WTC11 (cell line): ENCODE data around the gene GNPTG. TPM values are rescaled to one million over a fixed set of nuclear protein-coding genes. Genes with fewer than 3 reads are reported as not detected.

Experiments
- ATAC-seq: fragments of 200-7000 bp; cut with Tn5 transposase; 2 replicates; pipeline ENCODE4 v1.10.0; 2021; ENCODE audit warnings: mild to moderate bottlenecking, moderate library complexity
- CTCF ChIA-PET: fragments of 300-600 bp; sonication (Branson Sonifier 250); formaldehyde crosslinking; loops from one replicate; lab custom pipeline; 2021; ENCODE audit warnings: antibody characterized with exemption; lab: Charles Lee
- POLR2A ChIA-PET: fragments of 350-600 bp; sonication (Branson Sonifier 250); formaldehyde crosslinking; loops from one replicate; lab custom pipeline; 2021; ENCODE audit warnings: antibody characterized with exemption; lab: Charles Lee
- DNase-seq: peaks from one replicate; pipeline ENCODE4 v3.0.0; 2021; ENCODE audit warnings: low spot score
- H3K27ac Mint-ChIP-seq: 2 replicates; pipeline ENCODE4 v1.8.0; 2021; ENCODE audit warnings: mixed read lengths
- H3K27me3 Mint-ChIP-seq: 2 replicates; pipeline ENCODE4 v1.8.0; 2021; ENCODE audit warnings: low read depth, mild to moderate bottlenecking, moderate library complexity, mixed read lengths
- H3K36me3 Mint-ChIP-seq: 2 replicates; pipeline ENCODE4 v1.8.0; 2021; ENCODE audit warnings: mixed read lengths
- H3K4me1 Mint-ChIP-seq: 2 replicates; pipeline ENCODE4 v1.8.0; 2022; ENCODE audit warnings: mixed read lengths
- H3K4me3 Mint-ChIP-seq: 2 replicates; pipeline ENCODE4 v1.8.0; 2021; ENCODE audit warnings: mild to moderate bottlenecking, moderate library complexity, mixed read lengths
- H3K9me3 Mint-ChIP-seq: 2 replicates; pipeline ENCODE4 v1.8.0; 2021; ENCODE audit warnings: mixed read lengths
- AFF4 ChIP-seq: sonication (generic); formaldehyde crosslinking; IDR thresholded peaks from 2 replicates; pipeline ENCODE4 v1.8.1; 2023; ENCODE audit warnings: mild to moderate bottlenecking, missing genetic modification reagents, borderline replicate concordance
- ATF6 ChIP-seq: sonication (generic); formaldehyde crosslinking; IDR thresholded peaks from 2 replicates; pipeline ENCODE4 v1.8.1; 2023; ENCODE audit warnings: mild to moderate bottlenecking, missing genetic modification reagents
- CREB1 ChIP-seq: sonication (generic); formaldehyde crosslinking; IDR thresholded peaks from 2 replicates; pipeline ENCODE4 v1.8.0; 2023; ENCODE audit warnings: mild to moderate bottlenecking, missing genetic modification reagents
- CREM ChIP-seq: sonication (generic); formaldehyde crosslinking; IDR thresholded peaks from 2 replicates; pipeline ENCODE4 v1.8.1; 2022; ENCODE audit warnings: mild to moderate bottlenecking, missing genetic modification reagents, moderate library complexity
- ESRRA ChIP-seq: sonication (generic); formaldehyde crosslinking; IDR thresholded peaks from 2 replicates; pipeline ENCODE4 v1.8.1; 2022; ENCODE audit warnings: mild to moderate bottlenecking, missing genetic modification reagents, borderline replicate concordance
- MYBL2 ChIP-seq: sonication (generic); formaldehyde crosslinking; IDR thresholded peaks from 2 replicates; pipeline ENCODE4 v1.8.1; 2023; ENCODE audit warnings: mild to moderate bottlenecking, moderate library complexity, missing genetic modification reagents
- NFYB ChIP-seq: sonication (generic); formaldehyde crosslinking; conservative IDR thresholded peaks from 2 replicates; pipeline ENCODE4 v1.8.0; 2022; ENCODE audit warnings: low read depth, missing genetic modification reagents
- PRRX2 ChIP-seq: fragments of 250-450 bp; sonication (Bioruptor Pico); IDR thresholded peaks from 2 replicates; pipeline ENCODE4 v1.8.0; 2021; ENCODE audit warnings: mild to moderate bottlenecking
- RORB ChIP-seq: fragments of 250-450 bp; sonication (Bioruptor Pico); IDR thresholded peaks from 2 replicates; pipeline ENCODE4 v1.9.0; 2021; ENCODE audit warnings: mild to moderate bottlenecking
- SMAD4 ChIP-seq: sonication (generic); formaldehyde crosslinking; IDR thresholded peaks from 2 replicates; pipeline ENCODE4 v1.8.0; 2022; ENCODE audit warnings: mild to moderate bottlenecking, missing genetic modification reagents
- SP1 ChIP-seq: sonication (generic); formaldehyde crosslinking; conservative IDR thresholded peaks from 2 replicates; pipeline ENCODE4 v1.8.1; 2022; ENCODE audit warnings: missing genetic modification reagents
- TCF7 ChIP-seq: sonication (generic); formaldehyde crosslinking; IDR thresholded peaks from 2 replicates; pipeline ENCODE4 v1.8.0; 2022; ENCODE audit warnings: mild to moderate bottlenecking, low read depth, missing genetic modification reagents, moderate library complexity
- USF1 ChIP-seq: sonication (generic); formaldehyde crosslinking; IDR thresholded peaks from 2 replicates; pipeline ENCODE4 v1.8.0; 2022; ENCODE audit warnings: mild to moderate bottlenecking, missing genetic modification reagents
- ZNF281 ChIP-seq: sonication (generic); formaldehyde crosslinking; IDR thresholded peaks from 2 replicates; pipeline ENCODE4 v1.8.0; 2023; ENCODE audit warnings: mild to moderate bottlenecking, missing genetic modification reagents
- ZSCAN18 ChIP-seq: fragments of 250-450 bp; sonication (Bioruptor Pico); IDR thresholded peaks from 2 replicates; pipeline ENCODE4 v2.1.2; 2022; ENCODE audit warnings: mild to moderate bottlenecking, moderate library complexity
- total RNA-seq: library from RNA; stranded (reverse); gene quantifications from 3 replicates; pipeline ENCODE4 v1.2.3, GENCODE V29; 2021
- TF ChIP-seq, protein P1 (sequence below): fragments of 250-450 bp; sonication (Bioruptor Pico); IDR thresholded peaks from 2 replicates; pipeline ENCODE4 v1.8.0; 2021; ENCODE audit warnings: mild to moderate bottlenecking
- TF ChIP-seq, protein P2 (sequence below): fragments of 250-450 bp; sonication (Bioruptor Pico); conservative IDR thresholded peaks from 2 replicates; pipeline ENCODE4 v1.9.0; 2021; ENCODE audit warnings: mild to moderate bottlenecking

GNPTG gene
- total RNA-seq, 1 experiment from 2014 or later, result 35.9 TPM

GRCh38 chr16:1383556-1383955 is 31.8 kb downstream of the GNPTG start:
- Mint-ChIP-seq H3K36me3 (no peaks in the 10 kb centered on the region), H3K27me3 (no peaks in the 10 kb centered on the region), H3K27ac (no peak overlapping the region), H3K9me3 (no peaks in the 10 kb centered on the region), H3K4me3 (no peak overlapping the region), H3K4me1 (peaks cover 8% of the 10 kb centered on the region)
- POLR2A ChIA-PET, result no interaction called here
- no peak for DNase-seq
- CTCF ChIA-PET, result interaction anchor here (1.0 kb wide), 1 partner anchor 20 kb away, joined by 3 read pairs; no protein-coding TSS in a partner anchor
- ATAC-seq, result no peak
- no peak for TF ChIP-seq ZNF281 (CRISPR knock-in tag)
- no peak for TF ChIP-seq CREM
- no peak for TF ChIP-seq SP1 (CRISPR knock-in tag)
- TF ChIP-seq NFYB (CRISPR knock-in tag), result no peak
- TF ChIP-seq USF1 (CRISPR knock-in tag), result no peak
- no peak for TF ChIP-seq AFF4
- TF ChIP-seq SMAD4 (CRISPR knock-in tag), result no peak
- no peak for TF ChIP-seq CREB1
- no peak for TF ChIP-seq ESRRA (CRISPR knock-in tag)
- no peak for TF ChIP-seq RORB (CRISPR knock-in tag)
- TF ChIP-seq, protein P1, sequence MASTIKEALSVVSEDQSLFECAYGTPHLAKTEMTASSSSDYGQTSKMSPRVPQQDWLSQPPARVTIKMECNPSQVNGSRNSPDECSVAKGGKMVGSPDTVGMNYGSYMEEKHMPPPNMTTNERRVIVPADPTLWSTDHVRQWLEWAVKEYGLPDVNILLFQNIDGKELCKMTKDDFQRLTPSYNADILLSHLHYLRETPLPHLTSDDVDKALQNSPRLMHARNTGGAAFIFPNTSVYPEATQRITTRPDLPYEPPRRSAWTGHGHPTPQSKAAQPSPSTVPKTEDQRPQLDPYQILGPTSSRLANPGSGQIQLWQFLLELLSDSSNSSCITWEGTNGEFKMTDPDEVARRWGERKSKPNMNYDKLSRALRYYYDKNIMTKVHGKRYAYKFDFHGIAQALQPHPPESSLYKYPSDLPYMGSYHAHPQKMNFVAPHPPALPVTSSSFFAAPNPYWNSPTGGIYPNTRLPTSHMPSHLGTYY (CRISPR knock-in tag), result no peak

DNA sequence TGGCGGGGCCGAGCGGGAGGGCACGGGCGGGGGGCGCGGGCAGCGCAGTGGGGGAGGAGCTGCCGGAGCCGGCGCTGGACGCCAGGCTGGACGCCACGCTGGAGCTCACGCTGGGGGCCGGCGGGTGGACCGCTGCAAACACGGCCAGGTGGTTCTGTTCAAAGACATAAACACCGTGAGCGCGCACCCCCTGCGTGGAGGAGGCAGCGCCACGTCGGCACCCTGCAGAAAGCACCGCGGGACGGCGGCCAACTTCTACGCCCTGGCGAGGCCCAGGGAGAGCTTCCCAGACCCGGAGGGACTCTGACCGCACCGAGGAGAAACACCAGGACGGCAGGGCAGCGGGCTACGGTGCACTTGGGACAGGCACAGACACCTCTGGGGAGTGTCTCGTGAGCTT is 33.5 kb downstream of the GNPTG start:
- Mint-ChIP-seq H3K27ac (no peak overlapping the region), H3K36me3 (no peaks in the 10 kb centered on the region; the same call in 1 of the 2 replicates), H3K9me3 (no peaks in the 10 kb centered on the region), H3K4me1 (peaks cover under 1% of the 10 kb centered on the region), H3K27me3 (no peaks in the 10 kb centered on the region), H3K4me3 (no peak overlapping the region)
- CTCF ChIA-PET, result no interaction called here
- ATAC-seq, result no peak
- TF ChIP-seq, protein P2, sequence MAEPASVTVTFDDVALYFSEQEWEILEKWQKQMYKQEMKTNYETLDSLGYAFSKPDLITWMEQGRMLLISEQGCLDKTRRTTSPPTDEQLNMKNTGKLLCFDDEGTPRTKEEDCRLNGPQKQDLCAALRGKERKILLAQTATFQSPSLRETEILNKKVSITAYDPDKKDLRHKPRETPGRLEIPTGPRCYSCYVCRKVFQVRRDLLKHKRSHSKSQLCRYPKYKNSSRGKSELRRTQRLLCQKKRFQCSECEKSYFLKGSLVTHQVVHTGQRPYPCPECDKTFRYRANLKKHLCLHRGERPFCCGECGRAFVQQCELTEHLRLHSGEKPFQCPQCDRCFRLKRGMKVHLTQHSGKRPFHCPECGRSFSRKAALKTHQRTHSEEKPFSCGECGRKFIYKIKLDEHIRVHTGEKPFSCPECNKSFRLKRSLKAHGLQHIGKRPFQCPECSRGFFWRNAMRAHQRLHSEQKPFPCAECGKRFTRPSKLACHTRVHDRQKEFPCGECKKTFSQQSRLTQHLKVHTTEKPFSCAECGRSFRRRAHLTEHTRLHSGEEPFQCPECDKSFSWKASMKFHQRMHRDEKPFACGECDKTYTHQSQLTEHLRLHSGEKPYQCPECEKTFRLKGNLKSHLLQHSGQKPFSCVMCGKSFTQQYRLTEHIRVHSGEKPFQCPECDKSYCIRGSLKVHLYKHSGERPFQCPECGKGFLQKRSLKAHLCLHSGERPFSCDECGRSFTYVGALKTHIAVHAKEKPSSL, result no peak
- TF ChIP-seq ZSCAN18, result no peak
- no peak for TF ChIP-seq TCF7 (CRISPR knock-in tag)
- TF ChIP-seq ATF6 (CRISPR knock-in tag), result no peak
- no peak for TF ChIP-seq MYBL2 (CRISPR knock-in tag)
- no peak for TF ChIP-seq PRRX2 (CRISPR knock-in tag)
- no peak for DNase-seq
- POLR2A ChIA-PET, result no interaction called here
